SK-N-SH treated with all-trans-retinoic acid at 6 μM for 48 hours (cell line): ENCODE data around the gene IFI6.
A peak's percentile ranks its signal among the peaks of the same experiment; 100 is the strongest.
"Not testable (repeated sequence)": the region's sequence is repeated elsewhere in the genome, so short reads cannot be mapped to it uniquely, and the experiment has no call there.

Experiments used
- ATAC-seq: fragments of 200-7000 bp; cut with Tn5 transposase; 3 replicates; pipeline ENCODE4 v1.9.1; 2020; ENCODE audit warnings: mild to moderate bottlenecking, moderate library complexity
- ARNTL ChIP-seq: fragments of 450-650 bp; formaldehyde crosslinking; IDR thresholded peaks from 2 replicates; pipeline ENCODE4 v1.5.0; 2020; ENCODE audit warnings: low read depth, mild to moderate bottlenecking, moderate library complexity, borderline replicate concordance
- BACH2 ChIP-seq: fragments of 250-450 bp; sonication (Bioruptor Pico); IDR thresholded peaks from 2 replicates; pipeline ENCODE4 v1.9.0; 2021; ENCODE audit warnings: mild to moderate bottlenecking, borderline replicate concordance
- CREB5 ChIP-seq: fragments of 250-450 bp; sonication (Bioruptor Pico); IDR thresholded peaks from 2 replicates; pipeline ENCODE4 v1.5.1; 2020; ENCODE audit warnings: low read depth, mild to moderate bottlenecking, moderate library complexity
- CSDC2 ChIP-seq: fragments of 250-450 bp; sonication (Bioruptor Pico); IDR thresholded peaks from 2 replicates; pipeline ENCODE4 v1.5.0; 2020; ENCODE audit warnings: mild to moderate bottlenecking, moderate library complexity
- CSRNP3 ChIP-seq: fragments of 250-450 bp; sonication (Bioruptor Pico); IDR thresholded peaks from 2 replicates; pipeline ENCODE4 v1.5.1; 2021; ENCODE audit warnings: mild to moderate bottlenecking, moderate library complexity
- ESRRG ChIP-seq: fragments of 250-450 bp; sonication (Bioruptor Pico); IDR thresholded peaks from 2 replicates; pipeline ENCODE4 v1.6.1; 2021; ENCODE audit warnings: mild to moderate bottlenecking
- GLIS3 ChIP-seq: fragments of 250-450 bp; sonication (Bioruptor Pico); IDR thresholded peaks from 2 replicates; pipeline ENCODE4 v1.5.0; 2020; ENCODE audit warnings: mild to moderate bottlenecking, moderate library complexity
- ISL1 ChIP-seq: fragments of 250-450 bp; sonication (Bioruptor Pico); IDR thresholded peaks from 2 replicates; pipeline ENCODE4 v2.1.2; 2022; ENCODE audit warnings: mild to moderate bottlenecking, moderate library complexity
- PATZ1 ChIP-seq: fragments of 250-450 bp; sonication (Bioruptor Pico); IDR thresholded peaks from 2 replicates; pipeline ENCODE4 v1.8.0; 2020; ENCODE audit warnings: mild to moderate bottlenecking, moderate library complexity, borderline replicate concordance
- PPARA ChIP-seq: fragments of 250-450 bp; sonication (Bioruptor Pico); IDR thresholded peaks from 2 replicates; pipeline ENCODE4 v1.5.0; 2020; ENCODE audit warnings: mild to moderate bottlenecking, borderline replicate concordance
- SNAI2 ChIP-seq: fragments of 250-450 bp; sonication (Bioruptor Pico); IDR thresholded peaks from 2 replicates; pipeline ENCODE4 v1.5.0; 2020; ENCODE audit warnings: mild to moderate bottlenecking, moderate library complexity
- TCF4 ChIP-seq: fragments of 250-450 bp; sonication (Bioruptor Pico); IDR thresholded peaks from 2 replicates; pipeline ENCODE4 v1.8.0; 2021; ENCODE audit warnings: mild to moderate bottlenecking, moderate library complexity, borderline replicate concordance
- TOX ChIP-seq: fragments of 250-450 bp; sonication (Bioruptor Pico); IDR thresholded peaks from 2 replicates; pipeline ENCODE4 v1.8.0; 2021; ENCODE audit warnings: mild to moderate bottlenecking, moderate library complexity, borderline replicate concordance
- ZC3H10 ChIP-seq: fragments of 250-450 bp; sonication (Bioruptor Pico); IDR thresholded peaks from 2 replicates; pipeline ENCODE4 v1.5.1; 2021; ENCODE audit warnings: mild to moderate bottlenecking, moderate library complexity
- ZFP3 ChIP-seq: fragments of 250-450 bp; sonication (Bioruptor Pico); IDR thresholded peaks from 2 replicates; pipeline ENCODE4 v1.5.0; 2020; ENCODE audit warnings: mild to moderate bottlenecking, moderate library complexity
- ZFP30 ChIP-seq: fragments of 450-650 bp; formaldehyde crosslinking; IDR thresholded peaks from 2 replicates; pipeline ENCODE4 v1.5.0; 2022; ENCODE audit warnings: mild to moderate bottlenecking, moderate library complexity
- ZNF565 ChIP-seq: fragments of 450-650 bp; formaldehyde crosslinking; conservative IDR thresholded peaks from 2 replicates; pipeline ENCODE4 v1.5.0; 2020; ENCODE audit warnings: low read depth, mild to moderate bottlenecking, moderate library complexity
- ZNF70 ChIP-seq: fragments of 450-650 bp; formaldehyde crosslinking; IDR thresholded peaks from 2 replicates; pipeline ENCODE4 v1.5.0; 2020; ENCODE audit warnings: mild to moderate bottlenecking, moderate library complexity
- ZNF8 ChIP-seq: fragments of 450-650 bp; formaldehyde crosslinking; IDR thresholded peaks from 2 replicates; pipeline ENCODE4 v1.5.0; 2020; ENCODE audit warnings: mild to moderate bottlenecking, moderate library complexity

Gene IFI6

GRCh38 chr1:27622828-27623227 lies 49.2 kb downstream of the IFI6 start:
- no peak for ATAC-seq
- TF ChIP-seq ARNTL (no peak), ISL1 (no peak), ZNF565 (no peak), ZFP30 (CRISPR knock-in tag) (no peak), BACH2 (no peak), GLIS3 (CRISPR knock-in tag) (no peak), ZNF8 (no peak), CSRNP3 (CRISPR knock-in tag) (no peak), TCF4 (CRISPR knock-in tag) (no peak), CSDC2 (CRISPR knock-in tag) (no peak), ZFP3 (CRISPR knock-in tag) (no peak), PATZ1 (CRISPR knock-in tag) (no peak)

- TF ChIP-seq CREB5 (no peak), BACH2 (no peak), ZNF70 (CRISPR knock-in tag) (no peak), GLIS3 (CRISPR knock-in tag) (no peak)
- peak; percentile 60; the same call in 2 of the 3 replicates for ATAC-seq
Observed at GRCh38 chr1:27621051-27621920, 50.7 kb downstream of the IFI6 start.

GRCh38 chr1:27619782-27620438 lies 52.1 kb downstream of the IFI6 start:
- ATAC-seq: not testable (repeated sequence)

GRCh38 chr1:27618341-27619082 lies 53.5 kb downstream of the IFI6 start:
- no peak for ATAC-seq
- no peak for TF ChIP-seq ESRRG (CRISPR knock-in tag)
- no peak for TF ChIP-seq TOX (CRISPR knock-in tag)
- no peak for TF ChIP-seq ARNTL
- no peak for TF ChIP-seq SNAI2 (CRISPR knock-in tag)
- TF ChIP-seq ZFP30 (CRISPR knock-in tag): no peak
- no peak for TF ChIP-seq ZFP3 (CRISPR knock-in tag)
- TF ChIP-seq ZNF8: no peak
- TF ChIP-seq ZC3H10 (CRISPR knock-in tag): no peak
- no peak for TF ChIP-seq CSRNP3 (CRISPR knock-in tag)
- TF ChIP-seq CREB5: no peak
- no peak for TF ChIP-seq GLIS3 (CRISPR knock-in tag)
- no peak for TF ChIP-seq PPARA
- TF ChIP-seq TCF4 (CRISPR knock-in tag): no peak
